ENCODE measurements around the gene PGP.
A peak's percentile ranks its signal among the peaks of the same experiment; 100 is the strongest.
"Not testable (repeated sequence)": the region's sequence is repeated elsewhere in the genome, so short reads cannot be mapped to it uniquely, and the experiment has no call there.

Gene PGP

GRCh38 chr16:2213817-2214718 lies 572 bp downstream of the PGP start:
- DNase-seq (ENCODE audit: low spot score): no peak

GRCh38 chr16:2212362-2213324 lies 2.0 kb downstream of the PGP start:
- DNase-seq (ENCODE audit: low spot score): no peak

GRCh38 chr16:2211923-2212347 lies 2.7 kb downstream of the PGP start:
- no peak for DNase-seq (ENCODE audit: low spot score)

GRCh38 chr16:2210386-2211365 lies 4.0 kb downstream of the PGP start, which contains the start of gene BRICD5:
TSS of gene BRICD5 (minus strand) at chr16:2210863. CDS start at chr16:2210833, 30 bp downstream.
- DNase-seq (ENCODE audit: low spot score): no peak

- DNase-seq (ENCODE audit: low spot score): no peak
Measured at GRCh38 chr16:2210009-2210332, 4.7 kb downstream of the PGP start.

- no peak for DNase-seq (ENCODE audit: low spot score)
Measured at GRCh38 chr16:2209258-2210008, 5.2 kb downstream of the PGP start.

GRCh38 chr16:2208772-2209171 lies 5.9 kb downstream of the PGP start:
- DNase-seq (ENCODE audit: low spot score): no peak

GRCh38 chr16:2208308-2208707 lies 6.3 kb downstream of the PGP start:
- no peak for DNase-seq (ENCODE audit: low spot score)

- no peak for DNase-seq (ENCODE audit: low spot score)
Measured at GRCh38 chr16:2207872-2208271, 6.8 kb downstream of the PGP start.

GRCh38 chr16:2206780-2207433 lies 7.7 kb downstream of the PGP start:
- no peak for DNase-seq (ENCODE audit: low spot score)

GRCh38 chr16:2206420-2206779 lies 8.2 kb downstream of the PGP start:
- DNase-seq (ENCODE audit: low spot score): no peak

GRCh38 chr16:2205967-2206313 lies 8.7 kb downstream of the PGP start:
- no peak for DNase-seq (ENCODE audit: low spot score)

GRCh38 chr16:2205104-2205966 lies 9.3 kb downstream of the PGP start, which contains the start of gene MLST8:
TSS of gene MLST8 (plus strand) at chr16:2205454. CDS start at chr16:2206086, 632 bp downstream.
- DNase-seq (ENCODE audit: low spot score): peak; percentile 91

GRCh38 chr16:2204416-2205103 lies 10.1 kb downstream of the PGP start:
- DNase-seq (ENCODE audit: low spot score): no peak

GRCh38 chr16:2203119-2203688 lies 11.4 kb downstream of the PGP start:
- DNase-seq (ENCODE audit: low spot score): not testable (repeated sequence)

GRCh38 chr16:2200313-2200712 lies 14.3 kb downstream of the PGP start:
- no peak for DNase-seq (ENCODE audit: low spot score)

- DNase-seq (ENCODE audit: low spot score): no peak
Measured at GRCh38 chr16:2199621-2200139, 15.0 kb downstream of the PGP start.

- no peak for DNase-seq (ENCODE audit: low spot score)
Measured at GRCh38 chr16:2199095-2199494, 15.5 kb downstream of the PGP start.

Data from CD4-positive, alpha-beta T cell treated with Interleukin-6 at 100 ng/mL for 8 hours (primary cell).